ENCODE results near the gene DNER. TPM values are rescaled to one million over a fixed set of nuclear protein-coding genes. Genes with fewer than 3 reads are reported as not detected.

Gene DNER
- total and polyA plus RNA-seq, 2 experiments from 2014 or later: 4.7 to 8.8 TPM

GRCh38 chr2:229401171-229401865 is 313.0 kb downstream of the DNER start:
- no peaks in the 10 kb centered on the region for H3K27me3 Mint-ChIP-seq (ENCODE audit: insufficient read depth, low read depth, poor library complexity)
- Histone ChIP-seq H3K4me3 (no peak overlapping the region), H3K9me2 (ENCODE audit: insufficient read depth) (peaks cover 3% of the 10 kb centered on the region; the same call in 1 of the 2 replicates), H2AFZ (no peak overlapping the region), H3K79me2 (replicated peaks; ENCODE audit: insufficient read depth) (no peaks in the 10 kb centered on the region), H3F3A (replicated peaks; ENCODE audit: low read depth) (no peaks in the 10 kb centered on the region), H3K4me2 (no peak overlapping the region), H3K27me3 (ENCODE audit: insufficient read depth) (no peaks in the 10 kb centered on the region), H3K27ac (ENCODE audit: low read depth) (no peak overlapping the region), H4K20me1 (replicated peaks; ENCODE audit: insufficient read depth) (no peaks in the 10 kb centered on the region), H3K4me1 (ENCODE audit: insufficient read depth) (no peaks in the 10 kb centered on the region; the same call in 1 of the 2 replicates), H3K36me3 (ENCODE audit: insufficient read depth) (no peaks in the 10 kb centered on the region)
- DNase-seq (ENCODE audit: low spot score): no peak
- H3K4me3 Mint-ChIP-seq: no peak overlapping the region
- TF ChIP-seq CTCF (conservative IDR thresholded peaks at IDR 0.05; ENCODE audit: low read depth in 2 of 2) (no peak), POLR2AphosphoS5 (IDR thresholded peaks at IDR 0.05; ENCODE audit: low read depth) (no peak), CREB1 (CRISPR knock-in tag; IDR thresholded peaks at IDR 0.05; ENCODE audit: low read depth) (no peak), REST (IDR thresholded peaks at IDR 0.05; ENCODE audit: unreplicated experiment) (no peak), ZNF114 (CRISPR knock-in tag; IDR thresholded peaks at IDR 0.05) (no peak), STAT1 (IDR thresholded peaks at IDR 0.05; ENCODE audit: unreplicated experiment) (no peak), EZH2phosphoT487 (IDR thresholded peaks at IDR 0.05; ENCODE audit: unreplicated experiment) (no peak)
- ATAC-seq: no peak
- H3K9me3 Mint-ChIP-seq: peaks cover 4% of the 10 kb centered on the region; the same call in 2 of the 3 replicates
- H3K4me1 Mint-ChIP-seq: peaks cover 4% of the 10 kb centered on the region; the same call in 1 of the 3 replicates
- H3K36me3 Mint-ChIP-seq (ENCODE audit: low read depth): no peaks in the 10 kb centered on the region; the same call in 2 of the 3 replicates
- H3K27ac Mint-ChIP-seq: no peak overlapping the region

GRCh38 chr2:229393926-229394325 is 320.4 kb downstream of the DNER start:
- ATAC-seq (no peak), DNase-seq (ENCODE audit: low spot score) (no peak)
- no peaks in the 10 kb centered on the region for H3F3A ChIP-seq (replicated peaks; ENCODE audit: low read depth)
- no peak overlapping the region for H3K4me3 ChIP-seq
- no peaks in the 10 kb centered on the region for H4K20me1 ChIP-seq (replicated peaks; ENCODE audit: insufficient read depth)
- H3K4me1 ChIP-seq (ENCODE audit: insufficient read depth): no peaks in the 10 kb centered on the region; the same call in 1 of the 2 replicates
- no peak overlapping the region for H3K27ac ChIP-seq (ENCODE audit: low read depth)
- H3K79me2 ChIP-seq (replicated peaks; ENCODE audit: insufficient read depth): no peaks in the 10 kb centered on the region
- no peak overlapping the region for H3K4me3 Mint-ChIP-seq
- H3K36me3 ChIP-seq (ENCODE audit: insufficient read depth): no peaks in the 10 kb centered on the region; the same call in 1 of the 2 replicates
- no peak overlapping the region for H3K27ac Mint-ChIP-seq
- H2AFZ ChIP-seq: no peak overlapping the region
- H3K27me3 ChIP-seq (ENCODE audit: insufficient read depth): no peaks in the 10 kb centered on the region
- H3K4me2 ChIP-seq: no peak overlapping the region
- H3K4me1 Mint-ChIP-seq: peaks cover 13% of the 10 kb centered on the region
- H3K9me3 Mint-ChIP-seq: peaks cover 28% of the 10 kb centered on the region
- H3K27me3 Mint-ChIP-seq (ENCODE audit: insufficient read depth, low read depth, poor library complexity): no peaks in the 10 kb centered on the region
- H3K36me3 Mint-ChIP-seq (ENCODE audit: low read depth): peaks cover 14% of the 10 kb centered on the region
- no peaks in the 10 kb centered on the region for H3K9me2 ChIP-seq (ENCODE audit: insufficient read depth)
- TF ChIP-seq CTCF (conservative IDR thresholded peaks at IDR 0.05; ENCODE audit: low read depth in 2 of 2): no peak

All from GM23338 (cell line).